ENCODE data around the gene STON1. TPM values are rescaled to one million over a fixed set of nuclear protein-coding genes. Genes with fewer than 3 reads are reported as not detected.

The STON1 gene
- polyA plus RNA-seq, 1 donor from 2014 or later: 2.8 TPM

GRCh38 chr2:48583961-48584360 lies 54.0 kb downstream of the STON1 start:
- no peaks in the 10 kb centered on the region for H3F3A ChIP-seq (ENCODE audit: insufficient read depth, low read length, poor library complexity, severe bottlenecking)
- H3K9me3 ChIP-seq (ENCODE audit: low read length): no peaks in the 10 kb centered on the region
- TF ChIP-seq SMC3 (conservative IDR thresholded peaks at IDR 0.05; ENCODE audit: poor library complexity) (no peak), RAD21 (conservative IDR thresholded peaks at IDR 0.05) (no peak), POLR2AphosphoS5 (IDR thresholded peaks at IDR 0.05) (no peak), MXI1 (conservative IDR thresholded peaks at IDR 0.05; ENCODE audit: poor library complexity, severe bottlenecking) (no peak), TAF1 (IDR thresholded peaks at IDR 0.05; ENCODE audit: low read depth) (no peak), EP300 (conservative IDR thresholded peaks at IDR 0.05; ENCODE audit: poor library complexity, severe bottlenecking) (no peak), EZH2 (IDR thresholded peaks at IDR 0.05; ENCODE audit: borderline replicate concordance, insufficient read depth, low read length, poor library complexity, severe bottlenecking) (no peak)
- TF ChIP-seq, protein P1, sequence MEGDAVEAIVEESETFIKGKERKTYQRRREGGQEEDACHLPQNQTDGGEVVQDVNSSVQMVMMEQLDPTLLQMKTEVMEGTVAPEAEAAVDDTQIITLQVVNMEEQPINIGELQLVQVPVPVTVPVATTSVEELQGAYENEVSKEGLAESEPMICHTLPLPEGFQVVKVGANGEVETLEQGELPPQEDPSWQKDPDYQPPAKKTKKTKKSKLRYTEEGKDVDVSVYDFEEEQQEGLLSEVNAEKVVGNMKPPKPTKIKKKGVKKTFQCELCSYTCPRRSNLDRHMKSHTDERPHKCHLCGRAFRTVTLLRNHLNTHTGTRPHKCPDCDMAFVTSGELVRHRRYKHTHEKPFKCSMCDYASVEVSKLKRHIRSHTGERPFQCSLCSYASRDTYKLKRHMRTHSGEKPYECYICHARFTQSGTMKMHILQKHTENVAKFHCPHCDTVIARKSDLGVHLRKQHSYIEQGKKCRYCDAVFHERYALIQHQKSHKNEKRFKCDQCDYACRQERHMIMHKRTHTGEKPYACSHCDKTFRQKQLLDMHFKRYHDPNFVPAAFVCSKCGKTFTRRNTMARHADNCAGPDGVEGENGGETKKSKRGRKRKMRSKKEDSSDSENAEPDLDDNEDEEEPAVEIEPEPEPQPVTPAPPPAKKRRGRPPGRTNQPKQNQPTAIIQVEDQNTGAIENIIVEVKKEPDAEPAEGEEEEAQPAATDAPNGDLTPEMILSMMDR (IDR thresholded peaks at IDR 0.05; ENCODE audit: poor library complexity, severe bottlenecking): no peak
- TF ChIP-seq, protein P2, sequence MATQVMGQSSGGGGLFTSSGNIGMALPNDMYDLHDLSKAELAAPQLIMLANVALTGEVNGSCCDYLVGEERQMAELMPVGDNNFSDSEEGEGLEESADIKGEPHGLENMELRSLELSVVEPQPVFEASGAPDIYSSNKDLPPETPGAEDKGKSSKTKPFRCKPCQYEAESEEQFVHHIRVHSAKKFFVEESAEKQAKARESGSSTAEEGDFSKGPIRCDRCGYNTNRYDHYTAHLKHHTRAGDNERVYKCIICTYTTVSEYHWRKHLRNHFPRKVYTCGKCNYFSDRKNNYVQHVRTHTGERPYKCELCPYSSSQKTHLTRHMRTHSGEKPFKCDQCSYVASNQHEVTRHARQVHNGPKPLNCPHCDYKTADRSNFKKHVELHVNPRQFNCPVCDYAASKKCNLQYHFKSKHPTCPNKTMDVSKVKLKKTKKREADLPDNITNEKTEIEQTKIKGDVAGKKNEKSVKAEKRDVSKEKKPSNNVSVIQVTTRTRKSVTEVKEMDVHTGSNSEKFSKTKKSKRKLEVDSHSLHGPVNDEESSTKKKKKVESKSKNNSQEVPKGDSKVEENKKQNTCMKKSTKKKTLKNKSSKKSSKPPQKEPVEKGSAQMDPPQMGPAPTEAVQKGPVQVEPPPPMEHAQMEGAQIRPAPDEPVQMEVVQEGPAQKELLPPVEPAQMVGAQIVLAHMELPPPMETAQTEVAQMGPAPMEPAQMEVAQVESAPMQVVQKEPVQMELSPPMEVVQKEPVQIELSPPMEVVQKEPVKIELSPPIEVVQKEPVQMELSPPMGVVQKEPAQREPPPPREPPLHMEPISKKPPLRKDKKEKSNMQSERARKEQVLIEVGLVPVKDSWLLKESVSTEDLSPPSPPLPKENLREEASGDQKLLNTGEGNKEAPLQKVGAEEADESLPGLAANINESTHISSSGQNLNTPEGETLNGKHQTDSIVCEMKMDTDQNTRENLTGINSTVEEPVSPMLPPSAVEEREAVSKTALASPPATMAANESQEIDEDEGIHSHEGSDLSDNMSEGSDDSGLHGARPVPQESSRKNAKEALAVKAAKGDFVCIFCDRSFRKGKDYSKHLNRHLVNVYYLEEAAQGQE (IDR thresholded peaks at IDR 0.05; ENCODE audit: borderline replicate concordance): no peak
- H3K4me3 ChIP-seq (ENCODE audit: low read length): no peak overlapping the region
- H2AFZ ChIP-seq (ENCODE audit: low read depth, low read length): no peak overlapping the region
- H3K9me2 ChIP-seq (ENCODE audit: insufficient read depth, low read length): no peaks in the 10 kb centered on the region
- H3K36me3 ChIP-seq (ENCODE audit: insufficient read depth, low read length): no peaks in the 10 kb centered on the region
- H3K4me2 ChIP-seq (ENCODE audit: low read length): no peak overlapping the region
- no peaks in the 10 kb centered on the region for H4K20me1 ChIP-seq (ENCODE audit: insufficient read depth)
- H3K27ac ChIP-seq (ENCODE audit: low read length): no peak overlapping the region
- H3K27me3 ChIP-seq (ENCODE audit: insufficient read depth, low read depth, low read length): no peaks in the 10 kb centered on the region
- H3K79me2 ChIP-seq (replicated peaks; ENCODE audit: insufficient read depth, low read length): no peaks in the 10 kb centered on the region
- no peak overlapping the region for H3K9ac ChIP-seq (ENCODE audit: low read length)

GRCh38 chr2:48584551-48584950 lies 54.6 kb downstream of the STON1 start:
- no peaks in the 10 kb centered on the region for H3K9me2 ChIP-seq (ENCODE audit: insufficient read depth, low read length)
- no peak overlapping the region for H2AFZ ChIP-seq (ENCODE audit: low read depth, low read length)
- no peak overlapping the region for H3K27ac ChIP-seq (ENCODE audit: low read length)
- H3K9me3 ChIP-seq (ENCODE audit: low read length): no peaks in the 10 kb centered on the region
- no peaks in the 10 kb centered on the region for H4K20me1 ChIP-seq (ENCODE audit: insufficient read depth)
- H3K4me2 ChIP-seq (ENCODE audit: low read length): no peak overlapping the region
- TF ChIP-seq SMC3 (conservative IDR thresholded peaks at IDR 0.05; ENCODE audit: poor library complexity): no peak
- TF ChIP-seq RAD21 (conservative IDR thresholded peaks at IDR 0.05): no peak
- TF ChIP-seq EZH2 (IDR thresholded peaks at IDR 0.05; ENCODE audit: borderline replicate concordance, insufficient read depth, low read length, poor library complexity, severe bottlenecking): no peak
- TF ChIP-seq MXI1 (conservative IDR thresholded peaks at IDR 0.05; ENCODE audit: poor library complexity, severe bottlenecking): no peak
- TF ChIP-seq POLR2AphosphoS5 (IDR thresholded peaks at IDR 0.05): no peak
- TF ChIP-seq, protein P1 (IDR thresholded peaks at IDR 0.05; ENCODE audit: poor library complexity, severe bottlenecking): no peak
- TF ChIP-seq EP300 (conservative IDR thresholded peaks at IDR 0.05; ENCODE audit: poor library complexity, severe bottlenecking): no peak
- TF ChIP-seq, protein P2 (IDR thresholded peaks at IDR 0.05; ENCODE audit: borderline replicate concordance): no peak
- TF ChIP-seq TAF1 (IDR thresholded peaks at IDR 0.05; ENCODE audit: low read depth): no peak
- no peak overlapping the region for H3K9ac ChIP-seq (ENCODE audit: low read length)
- H3K27me3 ChIP-seq (ENCODE audit: insufficient read depth, low read depth, low read length): no peaks in the 10 kb centered on the region
- no peak overlapping the region for H3K4me3 ChIP-seq (ENCODE audit: low read length)
- H3K36me3 ChIP-seq (ENCODE audit: insufficient read depth, low read length): no peaks in the 10 kb centered on the region
- no peaks in the 10 kb centered on the region for H3F3A ChIP-seq (ENCODE audit: insufficient read depth, low read length, poor library complexity, severe bottlenecking)
- no peaks in the 10 kb centered on the region for H3K79me2 ChIP-seq (replicated peaks; ENCODE audit: insufficient read depth, low read length)

Data from neural cell (in vitro differentiated cells).